Transverse colon (tissue), 4 donors: Measurements from ENCODE around the gene CHST3. TPM values are rescaled to one million over a fixed set of nuclear protein-coding genes. Genes with fewer than 3 reads are reported as not detected.
A peak's percentile ranks its signal among the peaks of the same experiment; 100 is the strongest.

Experiments
- DNase-seq: peaks from one replicate; pipeline ENCODE4 v3.0.0-alpha.2; 2019
- H3K27ac ChIP-seq, 4 donors: fragments of 200-600 bp; sonication (generic); 2 replicates each; pipeline ENCODE4 v1.5.1; 2016 to 2018; ENCODE audit warnings: inconsistent platforms in 4 of 4
- H3K27me3 ChIP-seq: fragments of 200-600 bp; sonication (generic); 2 replicates; pipeline ENCODE4 v1.5.1; 2017; ENCODE audit warnings: inconsistent platforms
- H3K36me3 ChIP-seq, 4 donors: fragments of 200-600 bp; sonication (generic); 2 replicates each; pipeline ENCODE4 v1.5.1; 2017 to 2019; ENCODE audit warnings: inconsistent platforms in 4 of 4
- H3K4me1 ChIP-seq, 4 donors: fragments of 200-600 bp; sonication (generic); 2 replicates each; pipeline ENCODE4 v1.5.1; 2017 to 2020; ENCODE audit warnings: inconsistent platforms in 4 of 4
- H3K4me3 ChIP-seq, 4 donors: fragments of 200-600 bp; sonication (generic); 1 replicate in 1 of 4; 2 replicates in 3 of 4; pipeline versions ENCODE4 v1.5.1 to v1.6.1; 2017 to 2019; ENCODE audit warnings: inconsistent platforms in 4 of 4
- H3K9me3 ChIP-seq, 2 donors: fragments of 200-600 bp; sonication (generic); 2 replicates each; pipeline ENCODE4 v1.5.1; 2017 to 2019; ENCODE audit warnings: inconsistent platforms in 2 of 2
- EP300 ChIP-seq: sonication (generic); formaldehyde crosslinking; IDR thresholded peaks from one replicate; pipeline ENCODE4 v1.6.1; 2017; ENCODE audit warnings: antibody characterized with exemption, low read depth
- POLR2A ChIP-seq: fragments of 450-650 bp; IDR thresholded peaks from one replicate; pipeline ENCODE4 v1.6.1; 2016; ENCODE audit warnings: antibody characterized with exemption, mild to moderate bottlenecking, moderate library complexity
- POLR2AphosphoS5 ChIP-seq, 3 donors: sonication (generic); formaldehyde crosslinking; IDR thresholded peaks; one replicate each; pipeline ENCODE4 v1.6.1; 2016; ENCODE audit warnings: antibody characterized with exemption in 3 of 3
- WGBS, 2 donors: methylation state at CpG; one replicate each; pipeline ENCODE4 v1.1.5; 2018; ENCODE audit warnings: low coverage in 1 of 2; 5-methylcytosine and 5-hydroxymethylcytosine counted together
- in situ Hi-C, 4 donors: fragments of 200-750 bp; cut with MboI; loops; one replicate each; pipeline versions ENCODE4 v1.15.0 to v1.15.1; 2017; ENCODE audit warnings: low sequenced_read_pairs in 3 of 4, low pct_ligation_motif_present in 1 of 4, low pct_unique_long_range_greater_than_20kb in 1 of 4
- intact Hi-C: fragments of 100-400 bp; cut with DNase I; formaldehyde crosslinking; loops from one replicate; pipeline ENCODE4 v1.15.1; 2023; ENCODE audit warnings: low total_unique reads
- total RNA-seq, 4 donors: library from RNA; depleted of rRNA; stranded (reverse); fragments of >200 nt; gene quantifications; one replicate each; pipeline ENCODE4 v1.1.0, GENCODE V29; 2016
- TF ChIP-seq, protein P1 (sequence below), 5 experiments: fragments of 200-600 bp in 3 of 5; fragments of 450-650 bp in 2 of 5; sonication (generic) in 3 of 5; IDR thresholded peaks; 1 replicate in 2 of 5; 2 replicates in 3 of 5; pipeline ENCODE4 v1.5.1; 2016 to 2017; ENCODE audit warnings: antibody characterized with exemption in 5 of 5, inconsistent platforms in 3 of 5, mild to moderate bottlenecking in 2 of 5, moderate library complexity in 1 of 5

CHST3 gene
- total RNA-seq, 4 donors from 2014 or later: 1.6 to 10.5 (median 3.9) TPM

DNA sequence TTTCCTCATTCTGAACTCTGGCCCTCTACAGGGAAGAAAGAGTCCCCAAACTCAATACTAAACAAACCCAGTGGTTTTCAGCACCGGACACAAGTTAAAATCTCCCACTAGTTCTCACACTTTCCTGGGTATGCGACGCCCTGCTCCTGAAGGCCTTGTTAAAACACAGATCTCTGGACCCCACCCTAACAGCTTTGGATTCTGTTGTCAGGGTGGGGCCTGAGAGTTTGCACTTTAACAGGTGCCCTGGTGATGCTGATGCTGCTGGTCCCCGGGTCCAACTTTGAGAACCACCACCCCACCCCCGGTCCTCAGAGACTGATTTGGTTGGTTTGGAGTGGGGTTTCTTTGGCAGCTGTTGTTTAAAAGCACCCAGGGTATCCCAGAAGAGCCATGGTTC, 61.6 kb downstream of the CHST3 start:
- H3K27me3 ChIP-seq: no peaks in the 10 kb centered on the region
- intact Hi-C loops (no loop called here), in situ Hi-C loops (loop anchor here in 1 of 4 donors (25.0 kb wide), 1 partner anchor 114 kb away; no protein-coding TSS in a partner anchor)
- peak overlapping the region in 2 of 4 donors; percentile 72 to 80 for H3K27ac ChIP-seq
- peaks cover 3 to 58% (median 18%) of the 10 kb centered on the region in 4 donors for H3K4me1 ChIP-seq
- no peaks in the 10 kb centered on the region for H3K9me3 ChIP-seq
- WGBS, 2 donors: 53 to 60% methylated on average over 1 to 5 of the region's 5 CpGs
- H3K4me3 ChIP-seq: no peak overlapping the region
- DNase-seq: no peak
- no peaks in the 10 kb centered on the region for H3K36me3 ChIP-seq
- no peak for TF ChIP-seq EP300
- no peak for TF ChIP-seq POLR2A
- TF ChIP-seq POLR2AphosphoS5 (IDR thresholded peaks at IDR 0.05): no peak
- TF ChIP-seq, protein P1, sequence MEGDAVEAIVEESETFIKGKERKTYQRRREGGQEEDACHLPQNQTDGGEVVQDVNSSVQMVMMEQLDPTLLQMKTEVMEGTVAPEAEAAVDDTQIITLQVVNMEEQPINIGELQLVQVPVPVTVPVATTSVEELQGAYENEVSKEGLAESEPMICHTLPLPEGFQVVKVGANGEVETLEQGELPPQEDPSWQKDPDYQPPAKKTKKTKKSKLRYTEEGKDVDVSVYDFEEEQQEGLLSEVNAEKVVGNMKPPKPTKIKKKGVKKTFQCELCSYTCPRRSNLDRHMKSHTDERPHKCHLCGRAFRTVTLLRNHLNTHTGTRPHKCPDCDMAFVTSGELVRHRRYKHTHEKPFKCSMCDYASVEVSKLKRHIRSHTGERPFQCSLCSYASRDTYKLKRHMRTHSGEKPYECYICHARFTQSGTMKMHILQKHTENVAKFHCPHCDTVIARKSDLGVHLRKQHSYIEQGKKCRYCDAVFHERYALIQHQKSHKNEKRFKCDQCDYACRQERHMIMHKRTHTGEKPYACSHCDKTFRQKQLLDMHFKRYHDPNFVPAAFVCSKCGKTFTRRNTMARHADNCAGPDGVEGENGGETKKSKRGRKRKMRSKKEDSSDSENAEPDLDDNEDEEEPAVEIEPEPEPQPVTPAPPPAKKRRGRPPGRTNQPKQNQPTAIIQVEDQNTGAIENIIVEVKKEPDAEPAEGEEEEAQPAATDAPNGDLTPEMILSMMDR (IDR thresholded peaks at IDR 0.05): no peak

GRCh38 chr10:72026278-72027111, 62.3 kb downstream of the CHST3 start:
- 67 to 76% methylated on average over 5 to 14 of the region's 14 CpGs for WGBS, 2 donors
- no peak overlapping the region for H3K4me3 ChIP-seq
- no peaks in the 10 kb centered on the region for H3K36me3 ChIP-seq
- H3K27me3 ChIP-seq: no peaks in the 10 kb centered on the region
- H3K4me1 ChIP-seq: peaks cover 3 to 55% (median 18%) of the 10 kb centered on the region in 4 donors
- peak overlapping the region; percentile 16 to 80 (median 67) for H3K27ac ChIP-seq
- peak; percentile 76 for DNase-seq
- TF ChIP-seq, protein P1 (IDR thresholded peaks at IDR 0.05): no peak
- TF ChIP-seq POLR2AphosphoS5 (IDR thresholded peaks at IDR 0.05) (no peak), POLR2A (no peak)
- in situ Hi-C loops (loop anchor here in 1 of 4 donors (25.0 kb wide), 1 partner anchor 114 kb away; no protein-coding TSS in a partner anchor), intact Hi-C loops (no loop called here)
- no peaks in the 10 kb centered on the region for H3K9me3 ChIP-seq

- DNase-seq: peak; percentile 68
- TF ChIP-seq, protein P1 (IDR thresholded peaks at IDR 0.05): no peak
- no peak for TF ChIP-seq EP300
- TF ChIP-seq POLR2AphosphoS5 (IDR thresholded peaks at IDR 0.05): no peak
- TF ChIP-seq POLR2A: no peak
- in situ Hi-C loops (loop anchor here in 1 of 4 donors (25.0 kb wide), 1 partner anchor 115 kb away; no protein-coding TSS in a partner anchor), intact Hi-C loops (no loop called here)
- Histone ChIP-seq H3K9me3 (no peaks in the 10 kb centered on the region), H3K4me3 (peak overlapping the region in 1 of 4 donors; percentile 4), H3K27me3 (no peaks in the 10 kb centered on the region), H3K27ac (peak overlapping the region; percentile 49 to 80 (median 67)), H3K36me3 (no peaks in the 10 kb centered on the region), H3K4me1 (peaks cover 3 to 48% (median 16%) of the 10 kb centered on the region in 4 donors)
- 47 to 54% methylated on average over 4 to 6 of the region's 6 CpGs for WGBS, 2 donors
These were observed 63.3 kb downstream of the CHST3 start for GRCh38 chr10:72027498-72027897.

DNA sequence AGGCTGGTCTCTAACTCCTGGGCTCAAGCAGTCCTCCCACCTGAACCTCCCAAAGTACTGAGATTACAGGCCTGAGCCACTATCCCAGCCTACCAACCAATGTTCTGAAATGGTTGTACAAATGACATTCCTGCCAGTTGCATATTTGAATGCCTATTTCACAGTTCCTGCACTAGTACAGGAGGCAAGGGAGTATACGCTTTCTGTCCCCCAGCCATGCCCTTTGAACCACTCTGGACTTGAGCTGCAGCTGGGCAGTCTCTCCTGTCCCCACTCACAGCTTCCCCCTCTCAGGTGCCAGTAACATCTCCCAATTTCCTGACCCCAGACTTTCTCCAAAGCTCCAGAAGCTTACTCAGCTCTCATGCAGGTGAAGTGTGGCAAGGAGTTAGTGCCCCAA, 65.2 kb downstream of the CHST3 start:
- in situ Hi-C loops (loop anchor here in 1 of 4 donors (25.0 kb wide), 1 partner anchor 117 kb away; no protein-coding TSS in a partner anchor), intact Hi-C loops (no loop called here)
- WGBS, 2 donors: 86 to 88% methylated on average over 1 of the region's 1 CpG
- no peaks in the 10 kb centered on the region for H3K36me3 ChIP-seq
- DNase-seq: no peak
- H3K9me3 ChIP-seq: no peaks in the 10 kb centered on the region
- no peak overlapping the region for H3K27ac ChIP-seq
- no peaks in the 10 kb centered on the region for H3K27me3 ChIP-seq
- TF ChIP-seq, protein P1 (IDR thresholded peaks at IDR 0.05): no peak
- no peak for TF ChIP-seq EP300
- TF ChIP-seq POLR2AphosphoS5 (IDR thresholded peaks at IDR 0.05): no peak
- TF ChIP-seq POLR2A: no peak
- H3K4me3 ChIP-seq: no peak overlapping the region
- H3K4me1 ChIP-seq: peaks cover 3 to 48% (median 16%) of the 10 kb centered on the region in 4 donors
